ENCODE measurements around the gene CHST11. TPM values are rescaled to one million over a fixed set of nuclear protein-coding genes. Genes with fewer than 3 reads are reported as not detected.
A peak's percentile ranks its signal among the peaks of the same experiment; 100 is the strongest.

The CHST11 gene
- total and polyA plus RNA-seq, 9 of the 15 experiments (the other 6 are each of a cell fraction or from before 2014, with no cell fraction given) = 2.3 to 38.7 (median 15.0) TPM

DNA sequence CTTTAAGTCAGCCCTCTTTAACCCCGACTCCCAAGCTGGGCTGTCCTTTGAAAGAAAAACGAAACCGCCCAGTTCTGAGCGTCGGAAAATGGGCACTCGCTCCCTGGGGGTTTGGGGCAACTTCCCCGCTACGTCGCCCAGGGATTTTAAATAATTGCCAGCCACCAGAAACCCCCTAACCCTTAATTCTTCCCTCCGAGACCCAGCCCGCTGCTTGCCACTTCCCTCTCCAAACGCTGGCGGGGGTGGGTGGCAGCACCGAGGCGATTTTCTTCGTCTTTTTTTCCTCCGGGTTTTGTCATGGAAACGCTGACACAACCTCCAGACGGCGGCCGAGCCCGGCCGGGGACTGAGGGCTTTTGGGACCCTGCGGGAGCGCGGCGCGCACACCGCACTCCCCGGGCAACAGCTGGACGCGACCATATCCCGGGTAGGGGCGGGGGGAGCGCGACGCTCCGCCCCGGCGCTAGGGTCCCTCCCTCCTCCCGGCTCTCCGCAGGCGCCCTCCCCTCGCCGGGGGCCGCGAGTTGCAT, at the start of gene CHST11 (continued):
- TF ChIP-seq, protein P1, sequence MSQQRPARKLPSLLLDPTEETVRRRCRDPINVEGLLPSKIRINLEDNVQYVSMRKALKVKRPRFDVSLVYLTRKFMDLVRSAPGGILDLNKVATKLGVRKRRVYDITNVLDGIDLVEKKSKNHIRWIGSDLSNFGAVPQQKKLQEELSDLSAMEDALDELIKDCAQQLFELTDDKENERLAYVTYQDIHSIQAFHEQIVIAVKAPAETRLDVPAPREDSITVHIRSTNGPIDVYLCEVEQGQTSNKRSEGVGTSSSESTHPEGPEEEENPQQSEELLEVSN (IDR thresholded peaks at IDR 0.05; ENCODE audit: borderline replicate concordance in 1 of 2, extremely low read depth in 1 of 2, insufficient read depth in 1 of 2, insufficient read length in 1 of 2, low read depth in 1 of 2, low read length in 1 of 2, poor library complexity in 1 of 2, severe bottlenecking in 1 of 2) = peak in 1 of 2 experiments; percentile 13
- peak; percentile 31; the same call in 1 of the 2 replicates for TF ChIP-seq DPF2 (IDR thresholded peaks at IDR 0.05)
- TF ChIP-seq RCOR1 (IDR thresholded peaks at IDR 0.05; ENCODE audit: borderline replicate concordance in 1 of 2, low read depth in 2 of 2, low read length in 2 of 2) = peak in 1 of 2 experiments; percentile 71; a peak in 1 of 4 replicates
- TF ChIP-seq, protein P2, sequence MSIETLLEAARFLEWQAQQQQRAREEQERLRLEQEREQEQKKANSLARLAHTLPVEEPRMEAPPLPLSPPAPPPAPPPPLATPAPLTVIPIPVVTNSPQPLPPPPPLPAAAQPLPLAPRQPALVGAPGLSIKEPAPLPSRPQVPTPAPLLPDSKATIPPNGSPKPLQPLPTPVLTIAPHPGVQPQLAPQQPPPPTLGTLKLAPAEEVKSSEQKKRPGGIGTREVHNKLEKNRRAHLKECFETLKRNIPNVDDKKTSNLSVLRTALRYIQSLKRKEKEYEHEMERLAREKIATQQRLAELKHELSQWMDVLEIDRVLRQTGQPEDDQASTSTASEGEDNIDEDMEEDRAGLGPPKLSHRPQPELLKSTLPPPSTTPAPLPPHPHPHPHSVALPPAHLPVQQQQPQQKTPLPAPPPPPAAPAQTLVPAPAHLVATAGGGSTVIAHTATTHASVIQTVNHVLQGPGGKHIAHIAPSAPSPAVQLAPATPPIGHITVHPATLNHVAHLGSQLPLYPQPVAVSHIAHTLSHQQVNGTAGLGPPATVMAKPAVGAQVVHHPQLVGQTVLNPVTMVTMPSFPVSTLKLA (conservative IDR thresholded peaks at IDR 0.05) = peak; percentile 53 to 60
- peak; percentile 40 for TF ChIP-seq HNRNPLL (IDR thresholded peaks at IDR 0.05; ENCODE audit: low read depth, low read length, poor library complexity, severe bottlenecking)
- TF ChIP-seq PHF20 (IDR thresholded peaks at IDR 0.05; ENCODE audit: partially characterized antibody) = peak; percentile 29
- peak; percentile 21; the same call in 1 of the 2 replicates for TF ChIP-seq SPI1 (IDR thresholded peaks at IDR 0.05; ENCODE audit: borderline replicate concordance, low read depth, low read length)
- peak; percentile 94 for TF ChIP-seq CXXC5 (CRISPR knock-in tag; IDR thresholded peaks at IDR 0.05)
- TF ChIP-seq FOSL1 (tag; conservative IDR thresholded peaks at IDR 0.05) = peak; percentile 73
- peak; percentile 55; the same call in 1 of the 2 replicates for TF ChIP-seq JUN (IDR thresholded peaks at IDR 0.05; ENCODE audit: borderline replicate concordance, low read depth, low read length)
- no peak for TF ChIP-seq JUN (CRISPR knock-in tag; IDR thresholded peaks at IDR 0.05; ENCODE audit: borderline replicate concordance)
- TF ChIP-seq, protein P3, sequence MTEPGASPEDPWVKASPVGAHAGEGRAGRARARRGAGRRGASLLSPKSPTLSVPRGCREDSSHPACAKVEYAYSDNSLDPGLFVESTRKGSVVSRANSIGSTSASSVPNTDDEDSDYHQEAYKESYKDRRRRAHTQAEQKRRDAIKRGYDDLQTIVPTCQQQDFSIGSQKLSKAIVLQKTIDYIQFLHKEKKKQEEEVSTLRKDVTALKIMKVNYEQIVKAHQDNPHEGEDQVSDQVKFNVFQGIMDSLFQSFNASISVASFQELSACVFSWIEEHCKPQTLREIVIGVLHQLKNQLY (CRISPR knock-in tag; conservative IDR thresholded peaks at IDR 0.05) = no peak
- peak; percentile 18; the same call in 1 of the 2 replicates for TF ChIP-seq EP300 (IDR thresholded peaks at IDR 0.05; ENCODE audit: low read length)
- peak; percentile 92 for TF ChIP-seq SMAD4 (CRISPR knock-in tag; conservative IDR thresholded peaks at IDR 0.05)
- TF ChIP-seq ETV6 (IDR thresholded peaks at IDR 0.05; ENCODE audit: borderline replicate concordance in 1 of 2, low read depth in 2 of 2, low read length in 1 of 2) = no peak
- TF ChIP-seq ETV6 (CRISPR knock-in tag; IDR thresholded peaks at IDR 0.05; ENCODE audit: borderline replicate concordance) = no peak
- TF ChIP-seq, protein P4, sequence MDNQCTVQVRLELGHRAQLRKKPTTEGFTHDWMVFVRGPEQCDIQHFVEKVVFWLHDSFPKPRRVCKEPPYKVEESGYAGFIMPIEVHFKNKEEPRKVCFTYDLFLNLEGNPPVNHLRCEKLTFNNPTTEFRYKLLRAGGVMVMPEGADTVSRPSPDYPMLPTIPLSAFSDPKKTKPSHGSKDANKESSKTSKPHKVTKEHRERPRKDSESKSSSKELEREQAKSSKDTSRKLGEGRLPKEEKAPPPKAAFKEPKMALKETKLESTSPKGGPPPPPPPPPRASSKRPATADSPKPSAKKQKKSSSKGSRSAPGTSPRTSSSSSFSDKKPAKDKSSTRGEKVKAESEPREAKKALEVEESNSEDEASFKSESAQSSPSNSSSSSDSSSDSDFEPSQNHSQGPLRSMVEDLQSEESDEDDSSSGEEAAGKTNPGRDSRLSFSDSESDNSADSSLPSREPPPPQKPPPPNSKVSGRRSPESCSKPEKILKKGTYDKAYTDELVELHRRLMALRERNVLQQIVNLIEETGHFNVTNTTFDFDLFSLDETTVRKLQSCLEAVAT (IDR thresholded peaks at IDR 0.05) = peak in 1 of 2 experiments; percentile 81; a peak in 2 of 4 replicates
- TF ChIP-seq SRSF7 (optimal IDR thresholded peaks at IDR 0.05; ENCODE audit: low read depth, low read length) = no peak
- peak in 1 of 2 experiments; percentile 30; a peak in 1 of 4 replicates for TF ChIP-seq TEAD1 (CRISPR knock-in tag; IDR thresholded peaks at IDR 0.05)
- no peak for TF ChIP-seq ATF1 (CRISPR knock-in tag; IDR thresholded peaks at IDR 0.05)
- TF ChIP-seq ATF1 (tag; IDR thresholded peaks at IDR 0.05) = peak; percentile 61
- no peak for TF ChIP-seq EP400 (IDR thresholded peaks at IDR 0.05)
- TF ChIP-seq CTBP1 (IDR thresholded peaks at IDR 0.05; ENCODE audit: borderline replicate concordance) = peak; percentile 40
- TF ChIP-seq EZH2 (IDR thresholded peaks at IDR 0.05; ENCODE audit: borderline replicate concordance, low read depth, low read length) = no peak
- peak; percentile 97 for TF ChIP-seq ATF7 (IDR thresholded peaks at IDR 0.05)
